ENCODE data around the gene GMFB.

The GMFB gene

DNA sequence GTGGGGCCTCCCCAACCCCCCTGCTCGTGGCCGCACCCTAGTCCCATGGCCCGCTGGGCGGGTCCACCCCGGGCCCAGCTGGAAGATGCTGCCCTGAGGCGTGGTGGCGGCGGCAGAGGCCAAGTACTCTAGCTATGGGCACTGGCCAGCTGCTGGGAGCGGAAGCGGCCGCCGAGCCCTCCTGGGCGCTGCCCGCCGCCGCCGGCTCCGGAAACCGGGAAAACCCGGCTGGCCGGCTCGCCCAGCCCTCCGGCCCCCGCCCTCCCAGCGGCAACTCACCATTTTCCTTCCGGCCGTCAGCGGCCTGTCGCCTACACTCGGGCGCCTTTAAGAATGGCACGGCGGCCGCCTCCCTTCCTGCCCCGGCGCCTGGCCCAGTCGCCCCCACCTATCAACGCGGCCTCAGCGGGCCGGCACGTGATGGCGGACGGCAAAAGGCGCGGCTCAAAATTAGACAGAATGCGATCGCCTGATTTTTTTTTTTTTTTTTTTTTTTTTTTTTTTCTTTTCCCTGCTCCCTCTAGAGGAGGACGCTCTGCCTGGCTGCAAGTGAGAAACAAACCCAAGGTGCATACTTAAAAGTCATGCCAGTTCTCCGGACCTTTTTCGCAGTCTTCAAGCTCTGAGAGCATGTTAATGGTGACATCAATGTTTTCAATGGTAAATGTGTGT, at the start of gene GMFB:
TSS of gene GMFB (minus strand) at position 335 of the 672 bp plus-strand sequence. CDS start at position 282, 53 bp downstream.
- DNase-seq, result peak; percentile 74 to 82

DNA sequence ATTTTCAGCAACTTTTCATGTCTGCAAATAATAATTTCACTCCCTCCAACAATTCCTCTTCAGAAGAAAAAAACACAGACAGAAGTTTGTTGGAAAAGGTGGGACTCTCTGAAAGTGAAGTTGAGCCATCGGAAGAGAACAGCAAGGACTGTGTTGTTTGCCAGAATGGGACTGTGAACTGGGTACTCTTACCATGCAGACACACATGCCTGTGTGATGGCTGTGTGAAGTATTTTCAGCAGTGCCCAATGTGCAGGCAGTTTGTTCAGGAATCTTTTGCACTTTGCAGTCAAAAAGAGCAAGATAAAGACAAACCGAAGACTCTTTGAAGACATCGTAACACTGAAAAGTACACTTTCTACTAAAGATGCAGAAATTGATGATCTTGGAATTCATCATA, 49.3 kb upstream of the GMFB start:
- no peak for DNase-seq

DNA sequence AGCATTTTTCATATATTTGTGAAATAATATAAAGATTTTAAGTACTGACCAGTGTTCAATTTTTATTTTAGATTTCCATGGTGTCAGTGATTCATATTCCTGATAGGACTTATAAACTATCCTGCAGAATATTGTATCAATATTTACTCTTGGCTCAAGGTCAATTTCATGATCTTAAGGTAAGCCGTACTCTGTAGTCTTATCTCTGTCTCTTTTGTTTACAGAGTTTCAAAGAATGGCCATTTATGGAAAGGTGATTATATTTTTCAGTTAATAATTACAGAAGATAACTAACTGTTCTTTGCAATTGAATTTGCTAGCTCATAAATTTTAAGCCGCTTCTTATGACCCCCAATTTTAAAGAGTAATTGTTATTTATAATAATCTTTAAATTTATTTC, 48.9 kb upstream of the GMFB start:
- DNase-seq, result no peak

DNA sequence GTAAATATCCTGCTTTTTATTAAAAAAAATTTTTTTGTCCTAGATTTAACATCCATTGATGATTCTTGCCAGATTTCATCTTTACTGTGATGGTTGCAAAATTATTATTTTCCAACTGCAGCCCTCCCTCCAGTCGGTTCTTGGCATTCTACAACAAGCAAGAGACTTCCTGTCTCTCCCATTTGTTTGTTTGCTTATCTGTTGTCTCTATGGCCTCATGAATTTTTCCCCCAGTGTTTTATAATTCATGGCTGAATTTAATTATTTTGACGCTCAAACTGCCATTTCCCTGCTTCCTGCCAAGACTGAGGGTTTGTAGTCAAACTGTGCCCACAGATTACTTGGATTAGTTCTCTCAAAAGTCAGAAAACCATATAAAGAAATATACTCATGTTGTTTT, 46.9 kb upstream of the GMFB start:
- no peak for DNase-seq

DNA sequence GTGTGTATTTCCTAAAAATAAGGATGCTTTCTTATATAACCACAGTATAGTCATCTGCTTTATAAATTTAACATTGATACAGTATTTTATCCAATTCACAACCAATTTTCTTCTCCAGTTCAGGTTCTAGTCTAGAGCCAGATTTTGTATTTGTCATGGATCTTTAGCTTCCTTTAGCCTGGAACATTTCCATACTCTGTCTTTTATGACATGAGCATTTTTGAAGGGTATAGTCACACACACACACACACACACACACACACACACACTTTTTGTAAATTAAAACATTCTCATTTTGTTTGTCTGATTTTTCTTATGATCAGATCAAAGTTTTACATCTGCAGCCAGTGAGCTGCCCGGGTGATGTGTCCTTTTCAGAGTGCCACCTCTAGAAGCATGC, 46.3 kb upstream of the GMFB start:
- no peak for DNase-seq

DNA sequence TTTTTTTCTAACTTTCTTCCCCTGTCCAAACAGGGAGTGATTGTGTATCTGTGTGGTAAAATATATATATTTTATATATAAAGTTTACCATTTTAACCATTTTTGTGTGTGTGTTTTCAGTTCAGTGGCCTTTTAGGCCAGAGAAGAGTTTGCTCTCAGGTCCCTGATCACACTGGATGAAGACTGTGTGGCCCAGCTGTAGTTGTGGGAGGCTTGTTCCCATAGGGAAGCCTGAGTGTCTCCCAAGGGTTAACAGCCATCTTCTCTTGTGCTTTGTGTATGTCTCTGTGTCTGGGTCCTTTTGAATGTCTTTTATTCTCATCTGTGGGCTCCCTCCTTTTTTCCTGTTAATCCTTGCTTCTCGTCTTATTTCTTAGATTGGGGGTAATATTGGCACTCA, 44.3 kb upstream of the GMFB start:
- no peak for DNase-seq

DNA sequence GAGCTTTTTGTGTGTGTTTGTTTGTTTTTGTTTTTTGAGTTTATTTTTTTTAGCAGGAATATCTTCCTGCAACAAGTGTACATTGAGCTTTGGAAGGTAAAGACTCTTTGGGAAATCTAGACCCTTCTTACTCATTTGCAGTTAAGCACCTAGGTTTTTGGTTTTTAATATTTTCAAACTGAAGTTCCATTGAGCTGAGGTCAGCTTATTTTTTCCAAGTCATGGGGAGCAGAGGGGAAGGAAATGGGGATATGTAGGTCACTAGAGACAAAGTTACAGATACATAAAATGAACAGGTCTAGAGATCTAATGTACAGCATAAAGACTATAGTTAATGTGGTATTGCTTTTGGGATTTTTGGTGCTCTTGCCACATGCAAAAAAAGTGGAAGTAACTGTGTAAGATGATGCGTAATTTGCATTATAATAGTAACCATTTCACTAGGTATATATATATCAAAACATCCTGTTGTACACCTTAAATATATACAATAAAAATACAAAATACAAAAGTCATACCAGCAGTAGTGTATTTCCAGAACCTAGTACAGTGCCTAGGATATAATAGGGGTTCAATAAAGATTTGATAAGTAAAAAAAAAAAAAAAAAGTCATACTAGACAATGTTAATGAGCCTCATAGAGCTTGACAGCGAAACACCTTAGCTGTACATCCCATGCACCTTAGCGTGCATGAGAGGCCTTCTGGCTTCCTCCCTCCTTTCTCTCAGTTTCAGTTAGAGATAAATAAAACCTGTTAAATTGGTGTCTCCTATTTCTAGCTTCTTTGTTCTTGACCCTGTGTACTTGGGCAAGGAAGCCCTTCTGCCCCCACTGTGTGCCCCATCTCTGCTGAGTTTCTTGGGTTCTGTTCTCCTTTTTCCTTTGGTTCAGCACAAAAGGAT, 43.6 kb upstream of the GMFB start:
- no peak for DNase-seq

DNA sequence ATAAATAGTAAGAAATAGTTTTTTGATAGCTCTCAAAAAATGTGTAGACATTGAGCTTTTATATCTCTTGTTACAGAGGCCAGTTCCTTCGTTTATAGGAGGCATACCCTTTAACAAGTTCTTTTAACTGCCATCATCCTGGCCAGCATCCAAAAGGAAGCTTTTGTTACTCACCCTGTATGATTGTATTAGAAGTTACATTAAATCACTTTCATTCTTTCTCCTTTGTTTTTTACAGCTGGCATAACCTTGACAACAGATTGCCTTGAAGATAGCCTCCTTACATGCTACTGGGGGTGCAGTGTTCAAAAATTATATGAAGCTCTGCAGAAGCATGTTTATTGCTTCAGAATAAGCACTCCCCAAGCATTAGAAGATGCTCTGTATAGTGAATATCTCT, 41.0 kb upstream of the GMFB start:
- DNase-seq, result no peak

DNA sequence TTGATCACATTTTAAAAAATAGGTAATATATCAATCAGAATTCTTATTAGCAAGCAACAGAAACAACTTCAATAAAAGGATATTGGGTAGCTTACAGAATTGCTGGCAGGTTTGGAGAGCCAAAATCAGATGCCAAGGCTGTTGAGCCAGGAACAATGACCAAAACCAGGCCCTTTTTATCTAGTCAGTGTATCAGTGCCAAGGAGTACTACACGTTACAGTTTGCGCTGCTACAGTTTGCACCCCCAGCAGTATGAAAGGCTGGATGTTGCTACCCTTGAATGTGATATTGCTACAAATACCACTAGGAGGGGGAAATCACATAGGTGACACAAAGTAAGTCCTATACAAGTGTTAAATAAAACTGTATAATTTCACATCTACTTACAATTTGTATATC, 40.2 kb upstream of the GMFB start:
- no peak for DNase-seq

DNA sequence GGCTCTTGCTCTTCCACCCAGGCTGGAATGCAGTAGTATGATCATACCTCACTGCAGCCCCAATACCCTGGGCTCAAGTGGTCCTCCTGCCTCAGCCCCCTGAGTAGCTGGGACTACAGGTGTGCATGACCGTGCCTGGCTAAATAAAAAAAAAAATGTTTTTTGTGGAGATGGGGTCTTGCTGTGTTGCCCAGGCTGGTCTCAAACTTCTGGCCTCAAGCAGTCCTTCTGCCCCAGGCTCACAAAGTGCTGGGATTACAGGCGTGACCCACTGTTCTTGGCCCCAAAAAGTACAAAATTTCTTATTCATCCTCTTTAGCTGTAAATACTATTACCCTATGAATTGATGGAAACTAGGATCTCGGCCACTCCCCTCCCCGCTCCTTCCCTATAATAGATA, 35.6 kb upstream of the GMFB start:
- DNase-seq, result no peak

DNA sequence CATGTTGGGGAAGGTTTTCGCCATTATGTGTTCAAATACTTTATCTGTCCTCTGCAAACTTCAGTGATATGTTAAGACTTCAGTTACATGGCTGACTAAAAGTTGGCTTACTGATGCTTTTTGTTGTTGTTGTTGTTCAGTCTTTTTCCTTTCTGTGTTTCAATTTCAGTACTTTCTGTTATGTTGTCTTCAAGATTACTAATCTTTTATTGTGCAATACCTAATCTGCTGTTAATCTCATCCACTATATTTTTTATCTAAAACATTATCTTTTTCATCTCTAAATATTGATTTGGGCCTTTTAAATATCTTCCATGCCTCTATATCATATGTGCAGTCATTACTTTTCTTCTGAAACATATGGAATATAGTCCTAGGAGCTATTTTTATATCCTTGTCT, 27.9 kb upstream of the GMFB start:
- no peak for DNase-seq

DNA sequence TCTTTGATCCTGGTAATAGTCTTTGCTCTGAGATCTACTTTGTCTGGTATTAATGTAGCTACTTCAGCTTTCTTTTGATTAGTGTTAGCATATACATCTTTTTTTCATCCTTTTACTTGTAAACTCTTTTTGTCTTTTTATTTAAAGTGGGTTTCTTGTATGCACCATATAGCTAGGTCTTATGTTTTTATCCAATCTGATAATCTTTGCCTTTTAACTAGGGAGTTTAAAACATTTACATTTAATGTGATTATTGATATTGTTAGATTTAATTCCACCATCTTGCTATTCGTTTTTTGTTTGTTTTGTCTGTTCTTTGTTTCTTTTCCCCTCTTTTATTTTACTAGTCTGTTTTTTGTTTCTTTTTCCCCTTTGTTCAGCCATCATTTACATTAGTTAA, 26.9 kb upstream of the GMFB start:
- DNase-seq, result no peak

DNA sequence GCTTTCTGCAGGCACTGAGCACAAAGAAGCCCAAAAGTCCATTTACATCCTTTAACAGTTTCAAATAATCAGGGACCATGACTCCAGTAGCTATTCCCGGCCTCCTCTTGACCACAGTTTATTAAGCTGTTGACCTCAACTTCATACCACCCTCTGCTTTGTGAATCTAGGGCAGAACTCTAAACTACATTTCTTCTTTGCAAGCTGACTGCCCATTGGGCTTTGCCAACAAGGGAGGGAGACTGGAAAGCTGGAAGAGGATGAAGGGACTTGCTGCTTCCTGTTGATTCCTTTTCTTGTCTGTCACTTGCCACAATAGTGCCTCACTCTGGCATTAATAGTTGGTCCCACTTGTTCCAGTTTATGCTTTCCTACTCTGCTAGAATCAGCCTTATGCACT, 23.6 kb upstream of the GMFB start:
- DNase-seq, result no peak

DNA sequence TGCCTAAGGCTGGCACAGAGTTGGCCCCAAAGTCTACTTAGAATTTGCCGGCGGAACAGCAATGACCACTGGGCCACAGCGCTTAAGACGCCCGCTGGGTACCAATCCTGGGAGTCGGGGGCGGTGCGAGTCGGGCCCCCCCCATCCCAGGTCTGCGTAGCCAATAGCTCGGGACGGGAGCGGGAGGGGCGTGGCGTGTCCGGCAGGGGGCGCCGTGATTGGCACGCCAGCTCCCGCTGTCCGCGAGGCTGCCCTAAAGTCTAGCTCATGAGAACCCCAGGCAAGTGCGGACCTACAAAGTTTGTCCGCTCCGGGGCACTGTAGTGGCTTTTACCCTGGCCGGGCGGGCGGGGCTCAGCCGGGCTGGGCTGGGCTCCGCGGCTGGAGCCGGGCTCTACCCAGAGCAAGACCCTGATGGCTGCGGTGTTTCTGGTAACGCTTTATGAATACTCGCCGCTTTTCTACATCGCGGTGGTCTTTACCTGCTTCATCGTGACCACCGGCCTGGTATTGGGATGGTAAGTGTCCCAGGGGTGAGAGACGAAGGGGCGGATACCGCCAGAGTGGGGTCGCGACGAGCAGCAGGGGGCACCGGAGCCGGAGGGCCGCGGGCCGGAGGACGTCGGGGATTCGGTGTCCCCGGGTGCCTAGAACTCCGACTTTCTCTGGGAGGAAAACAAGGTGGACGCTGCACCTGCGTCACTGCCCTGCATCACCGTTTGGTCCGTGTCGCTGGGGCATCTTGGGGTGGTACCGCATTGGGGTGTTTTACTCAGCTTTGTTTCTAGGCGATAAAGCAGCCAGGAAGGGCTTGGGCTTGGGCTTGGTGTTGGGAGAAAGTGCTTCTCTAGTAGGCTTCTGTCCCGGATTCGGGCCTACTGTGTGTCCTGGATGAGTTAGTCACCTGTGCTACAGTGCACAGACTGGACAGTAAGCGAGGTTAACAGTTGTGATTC, 21.0 kb upstream of the GMFB start, which contains the start of gene CGRRF1:
TSS of gene CGRRF1 (plus strand) at position 361 of the 956 bp plus-strand sequence. CDS start at position 415, 54 bp downstream.
- DNase-seq, result peak; percentile 93 to 98

DNA sequence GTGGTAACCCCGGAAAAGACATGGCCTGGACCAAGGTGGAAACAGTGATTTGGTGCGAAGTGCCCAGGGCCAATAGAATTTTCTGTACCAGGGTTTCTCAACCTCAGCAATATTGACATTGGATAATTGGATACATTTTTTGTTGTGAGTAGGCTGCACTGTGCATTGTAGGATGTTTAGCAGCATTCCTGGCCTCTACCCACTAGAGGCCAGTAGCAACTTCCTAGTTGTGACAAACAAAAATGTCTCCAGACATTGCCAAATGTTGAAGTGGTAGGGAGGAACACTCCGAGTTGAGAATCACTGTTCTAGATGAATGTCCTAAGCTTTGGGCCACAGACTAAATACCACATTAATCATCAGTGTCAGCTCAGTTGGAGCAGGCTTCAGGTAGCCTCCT, 14.7 kb upstream of the GMFB start:
- DNase-seq, result no peak

DNA sequence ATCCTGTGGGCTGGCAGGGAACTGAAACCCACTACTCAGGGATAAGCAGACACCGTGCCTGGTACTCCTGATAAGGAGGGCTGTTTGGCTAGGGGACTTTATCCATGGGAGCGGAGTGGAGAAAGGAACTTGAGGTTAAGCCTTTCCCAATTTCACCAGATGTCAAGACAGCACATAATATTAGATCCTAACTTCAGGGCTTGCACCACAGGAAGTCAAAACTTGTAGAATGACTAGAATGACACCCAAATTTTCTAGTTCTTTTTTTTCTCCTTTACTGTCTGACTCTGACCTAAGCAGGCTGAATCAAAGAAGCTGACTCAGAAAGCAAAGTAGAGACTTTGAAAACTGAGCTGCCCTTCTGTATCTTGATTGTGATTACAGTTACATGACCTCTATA, 13.8 kb upstream of the GMFB start:
- DNase-seq, result no peak

DNA sequence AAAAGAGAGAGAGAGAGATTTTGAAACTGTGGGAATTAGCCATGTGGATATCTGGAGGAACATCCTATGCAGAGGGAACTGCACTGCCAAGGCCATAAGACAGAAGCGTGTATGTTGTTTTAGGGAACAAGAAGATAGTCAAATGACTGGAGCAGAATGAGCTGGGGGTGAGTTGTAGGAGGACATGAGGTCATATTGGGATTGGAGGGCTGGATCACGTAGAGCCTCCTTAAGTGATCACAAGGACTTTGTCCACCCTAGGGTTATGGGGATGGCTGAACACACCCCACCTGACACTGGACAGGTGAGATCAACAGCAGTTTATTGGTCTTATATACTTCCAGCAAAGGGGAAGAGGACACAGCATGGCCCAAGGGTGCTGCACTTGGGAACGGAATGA, 12.7 kb upstream of the GMFB start:
- no peak for DNase-seq

DNA sequence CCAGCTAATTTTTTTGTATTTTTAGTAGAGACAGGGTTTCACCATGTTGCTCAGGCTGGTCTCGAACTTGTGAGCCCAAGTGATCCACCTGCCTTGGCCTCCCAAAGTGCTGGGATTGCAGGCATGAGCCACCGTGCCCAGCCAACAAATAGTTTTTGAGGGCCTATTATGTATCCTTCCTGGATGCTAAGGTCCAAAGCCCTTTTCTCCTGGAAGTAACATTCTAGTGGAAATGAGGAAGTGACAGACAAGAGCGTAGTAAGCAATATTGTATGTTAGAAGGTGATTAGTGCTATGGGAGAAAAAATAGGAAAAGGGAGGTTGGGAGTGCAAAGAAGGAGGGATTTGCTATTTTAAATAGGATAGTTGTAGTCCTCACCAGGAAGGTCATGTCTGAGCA, 12.0 kb upstream of the GMFB start:
- no peak for DNase-seq

DNA sequence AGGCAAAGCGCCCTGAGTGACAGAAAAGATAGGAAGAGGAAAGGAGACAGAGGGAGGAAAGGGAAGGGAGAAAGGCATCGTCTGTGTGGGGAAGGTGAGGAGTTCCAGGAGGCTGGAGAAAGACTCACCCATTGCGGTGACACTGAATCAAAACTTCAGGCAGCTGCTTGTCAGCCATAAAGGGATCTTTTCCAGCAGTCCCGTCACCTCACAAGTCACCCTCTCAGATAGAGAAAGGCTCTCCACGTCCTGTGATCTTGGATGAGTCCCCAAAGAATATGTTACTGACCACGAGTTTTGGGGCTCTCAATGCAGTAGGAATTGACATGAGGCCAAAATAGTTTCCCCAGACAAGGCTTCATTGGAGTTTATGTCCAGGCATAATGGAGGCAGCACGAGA, 9.8 kb upstream of the GMFB start:
- no peak for DNase-seq

DNA sequence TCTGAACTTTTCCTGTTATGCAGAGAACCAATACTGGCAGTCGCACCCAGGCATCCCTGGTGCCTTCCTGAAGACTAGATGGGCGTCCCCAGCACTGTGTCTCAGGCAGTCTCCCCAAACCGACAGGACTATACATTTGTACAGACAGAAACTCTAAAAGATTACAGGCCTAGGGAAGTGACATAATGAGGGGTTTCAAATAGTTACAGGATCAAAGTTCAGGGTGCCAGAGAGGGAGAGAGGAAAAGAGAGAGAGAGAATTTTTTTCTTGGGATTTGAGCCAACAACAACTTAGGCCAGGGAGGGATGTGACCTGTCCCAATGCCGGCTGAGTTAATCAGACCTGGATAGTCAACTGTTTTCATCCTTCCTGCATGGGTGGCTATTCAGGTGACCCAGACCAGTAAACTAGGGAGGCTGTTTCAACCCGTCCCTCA, 9.3 kb upstream of the GMFB start:
- no peak for DNase-seq

DNA sequence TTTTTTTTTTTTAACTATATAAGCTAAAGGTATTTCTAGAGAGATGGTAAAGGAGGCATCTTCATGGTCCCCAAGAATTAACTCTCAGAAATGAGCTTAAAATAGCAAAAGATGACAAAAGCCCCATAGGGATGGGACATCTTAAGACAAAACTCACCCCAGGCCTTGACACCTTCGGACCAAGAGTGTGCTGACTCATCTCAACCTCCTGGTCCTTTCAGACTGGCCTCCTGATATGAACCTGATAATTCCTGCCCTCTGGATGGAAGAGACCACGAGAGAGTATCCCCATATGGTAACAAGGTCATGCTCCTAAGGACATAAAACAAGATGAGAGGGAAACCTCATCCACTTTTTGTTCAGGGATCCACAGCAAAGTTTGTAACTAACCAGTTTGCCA, 8.4 kb upstream of the GMFB start:
- DNase-seq, result no peak

DNA sequence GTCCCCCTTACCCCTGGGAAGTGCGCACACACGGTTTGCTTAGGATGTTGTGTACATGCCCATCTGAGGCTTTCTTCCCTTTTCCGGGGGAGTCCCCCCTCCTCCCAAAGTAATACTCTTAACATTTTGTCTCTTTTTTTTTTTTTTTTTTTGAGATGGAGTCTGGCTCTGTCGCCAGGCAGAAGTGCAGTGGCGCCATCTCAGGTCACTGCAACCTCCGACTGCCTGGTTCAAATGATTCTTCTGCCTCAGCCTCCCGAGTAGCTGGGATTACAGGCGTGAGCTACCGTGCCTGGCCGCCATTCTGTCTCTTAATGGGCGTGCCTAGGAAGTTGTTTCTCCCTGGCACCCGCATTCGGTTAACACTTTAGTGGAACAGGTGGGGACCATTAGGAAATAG, 4.5 kb upstream of the GMFB start:
- DNase-seq, result no peak

Measured in SHP77 (cell line).